Neural cell (in vitro differentiated cells): ENCODE results near the gene TRAF2. TPM values are rescaled to one million over a fixed set of nuclear protein-coding genes. Genes with fewer than 3 reads are reported as not detected.

Source experiments
- H2AFZ ChIP-seq: fragments of 200-600, 300-800 bp; sonication (generic), shearing (Covaris generic); 2 replicates; pipeline ENCODE4 v1.6.0; 2014; ENCODE audit warnings: low read depth, mild to moderate bottlenecking, antibody characterized with exemption, low read length, moderate library complexity
- H3F3A ChIP-seq: fragments of 200-600 bp; shearing (Covaris generic); 2 replicates; pipeline ENCODE4 v1.6.1; 2016; ENCODE audit warnings: mild to moderate bottlenecking, moderate library complexity, mixed read lengths, antibody characterized with exemption, low read length; ENCODE audit not compliant: insufficient read depth, poor library complexity, severe bottlenecking
- H3K27ac ChIP-seq: fragments of 200-600, 300-800 bp; sonication (generic), shearing (Covaris generic); 2 replicates; pipeline ENCODE4 v1.5.1; 2014; ENCODE audit warnings: mild to moderate bottlenecking, low read length, moderate library complexity
- H3K27me3 ChIP-seq: fragments of 300-800, 200-600 bp; sonication (generic), shearing (Covaris generic); 2 replicates; pipeline ENCODE4 v1.6.0; 2014; ENCODE audit warnings: mild to moderate bottlenecking, low read depth, low read length, moderate library complexity; ENCODE audit not compliant: insufficient read depth
- H3K36me3 ChIP-seq: fragments of 300-800, 200-600 bp; sonication (generic), shearing (Covaris generic); 2 replicates; pipeline ENCODE4 v1.5.1; 2014; ENCODE audit warnings: mild to moderate bottlenecking, antibody characterized with exemption, low read length, moderate library complexity; ENCODE audit not compliant: insufficient read depth
- H3K4me2 ChIP-seq: fragments of 300-800, 200-600 bp; sonication (generic), shearing (Covaris generic); 2 replicates; pipeline ENCODE4 v1.6.0; 2014; ENCODE audit warnings: mild to moderate bottlenecking, low read length
- H3K4me3 ChIP-seq: fragments of 300-800, 200-600 bp; sonication (generic), shearing (Covaris generic); 2 replicates; pipeline ENCODE4 v1.5.1; 2014; ENCODE audit warnings: mild to moderate bottlenecking, low read length, moderate library complexity
- H3K79me2 ChIP-seq: fragments of 200-600 bp; shearing (Covaris generic); replicated peaks from 2 replicates; pipeline ENCODE4 v1.6.0; 2014; ENCODE audit warnings: mild to moderate bottlenecking, low read length, moderate library complexity; ENCODE audit not compliant: insufficient read depth
- H3K9ac ChIP-seq: fragments of 300-800, 200-600 bp; sonication (generic), shearing (Covaris generic); 2 replicates; pipeline ENCODE4 v1.6.1; 2016; ENCODE audit warnings: mild to moderate bottlenecking, low read length, mixed read lengths
- H3K9me2 ChIP-seq: fragments of 200-600 bp; shearing (Covaris generic); 2 replicates; pipeline ENCODE4 v1.6.1; 2016; ENCODE audit warnings: mild to moderate bottlenecking, low read length, mixed read lengths; ENCODE audit not compliant: insufficient read depth
- H3K9me3 ChIP-seq: fragments of 200-600, 300-800 bp; sonication (generic), shearing (Covaris generic); 2 replicates; pipeline ENCODE4 v1.6.1; 2016; ENCODE audit warnings: mild to moderate bottlenecking, mixed run types, low read length, moderate library complexity, mixed read lengths
- H4K20me1 ChIP-seq: fragments of 200-600 bp; shearing (Covaris generic); 2 replicates; pipeline ENCODE4 v1.6.1; 2016; ENCODE audit warnings: mild to moderate bottlenecking, mixed run types; ENCODE audit not compliant: insufficient read depth
- CTCF ChIP-seq: fragments of 450-650 bp; IDR thresholded peaks from 2 replicates; pipeline ENCODE4 v1.5.1; 2014; ENCODE audit warnings: antibody characterized with exemption, mild to moderate bottlenecking, moderate library complexity; ENCODE audit not compliant: poor library complexity, severe bottlenecking
- EP300 ChIP-seq: fragments of 450-650 bp; conservative IDR thresholded peaks from 2 replicates; pipeline ENCODE4 v1.6.1; 2014; ENCODE audit warnings: antibody characterized with exemption, mild to moderate bottlenecking, moderate library complexity; ENCODE audit not compliant: poor library complexity, severe bottlenecking
- EZH2 ChIP-seq: fragments of 200-600, 300-800 bp; shearing (Covaris generic), sonication (generic); IDR thresholded peaks from 2 replicates; pipeline ENCODE4 v1.6.1; 2014; ENCODE audit warnings: antibody characterized with exemption, low read length, borderline replicate concordance, mild to moderate bottlenecking; ENCODE audit not compliant: insufficient read depth, poor library complexity, severe bottlenecking
- MXI1 ChIP-seq: fragments of 450-650 bp; conservative IDR thresholded peaks from 2 replicates; pipeline ENCODE4 v1.6.1; 2014; ENCODE audit warnings: antibody characterized with exemption, mild to moderate bottlenecking; ENCODE audit not compliant: poor library complexity, severe bottlenecking
- POLR2AphosphoS5 ChIP-seq: IDR thresholded peaks from 2 replicates; pipeline ENCODE4 v1.6.1; 2012
- RAD21 ChIP-seq: fragments of 450-650 bp; conservative IDR thresholded peaks from 2 replicates; pipeline ENCODE4 v1.6.1; 2014; ENCODE audit warnings: antibody characterized with exemption, mild to moderate bottlenecking, moderate library complexity
- REST ChIP-seq: IDR thresholded peaks from 2 replicates; pipeline ENCODE4 v1.6.1; 2012; ENCODE audit warnings: borderline replicate concordance
- SMC3 ChIP-seq: fragments of 450-650 bp; conservative IDR thresholded peaks from 2 replicates; pipeline ENCODE4 v1.6.1; 2014; ENCODE audit warnings: antibody characterized with exemption, mild to moderate bottlenecking, moderate library complexity; ENCODE audit not compliant: poor library complexity
- TAF1 ChIP-seq: IDR thresholded peaks from 2 replicates; pipeline ENCODE4 v1.6.1; 2012; ENCODE audit warnings: low read depth
- polyA plus RNA-seq: library from polyadenylated mRNA; depleted of rRNA; stranded (reverse); fragments of >200 nt; gene quantifications from 2 replicates; pipeline ENCODE4 v1.2.3, GENCODE V29; 2014

Gene TRAF2
- polyA plus RNA-seq, 1 donor from 2014 or later, result 14.6 TPM

- Histone ChIP-seq H3K36me3 (peaks cover 6% of the 10 kb centered on the region), H3K4me3 (peak overlapping the region; percentile 97), H3K9ac (no peak overlapping the region), H3K4me2 (no peak overlapping the region), H3K9me2 (no peaks in the 10 kb centered on the region), H2AFZ (no peak overlapping the region), H3K27ac (no peak overlapping the region), H3F3A (no peaks in the 10 kb centered on the region), H3K79me2 (peaks cover 8% of the 10 kb centered on the region), H3K27me3 (no peaks in the 10 kb centered on the region), H3K9me3 (no peaks in the 10 kb centered on the region), H4K20me1 (no peaks in the 10 kb centered on the region)
- no peak for TF ChIP-seq SMC3
- no peak for TF ChIP-seq TAF1
- no peak for TF ChIP-seq MXI1
- TF ChIP-seq POLR2AphosphoS5, result no peak
Measured at GRCh38 chr9:136942112-136942880, 56.0 kb downstream of the TRAF2 start.

- H3K36me3 ChIP-seq, result peaks cover 6% of the 10 kb centered on the region
- H2AFZ ChIP-seq, result no peak overlapping the region
- no peak overlapping the region for H3K9ac ChIP-seq
- peak overlapping the region; percentile 97 for H3K4me3 ChIP-seq
- peaks cover 8% of the 10 kb centered on the region for H3K79me2 ChIP-seq
- H3K27ac ChIP-seq, result no peak overlapping the region
- no peaks in the 10 kb centered on the region for H3F3A ChIP-seq
- no peaks in the 10 kb centered on the region for H4K20me1 ChIP-seq
- no peak for TF ChIP-seq SMC3
- no peak for TF ChIP-seq REST
- no peak for TF ChIP-seq CTCF
- no peak for TF ChIP-seq EP300
- TF ChIP-seq TAF1, result no peak
- no peak for TF ChIP-seq EZH2
- no peak for TF ChIP-seq RAD21
- TF ChIP-seq POLR2AphosphoS5, result no peak
- no peak for TF ChIP-seq MXI1
- H3K9me2 ChIP-seq, result no peaks in the 10 kb centered on the region
- no peaks in the 10 kb centered on the region for H3K27me3 ChIP-seq
- H3K4me2 ChIP-seq, result no peak overlapping the region
- no peaks in the 10 kb centered on the region for H3K9me3 ChIP-seq
Measured at GRCh38 chr9:136942881-136943230, 56.5 kb downstream of the TRAF2 start.
